22Rv1 (cell line): Measurements from ENCODE around the gene SS18.

Experiments
- H3K27ac ChIP-seq: fragments of 450-650 bp; 2 replicates; pipeline ENCODE4 v1.5.1; 2017
- ZFX ChIP-seq: fragments of 450-650 bp; IDR thresholded peaks from 2 replicates; pipeline ENCODE4 v1.6.1; 2017; ENCODE audit warnings: antibody characterized with exemption, borderline replicate concordance
- TF ChIP-seq, protein P1 (sequence below): fragments of 450-650 bp; IDR thresholded peaks from 2 replicates; pipeline ENCODE4 v1.5.1; 2017; ENCODE audit warnings: mild to moderate bottlenecking

The SS18 gene

DNA sequence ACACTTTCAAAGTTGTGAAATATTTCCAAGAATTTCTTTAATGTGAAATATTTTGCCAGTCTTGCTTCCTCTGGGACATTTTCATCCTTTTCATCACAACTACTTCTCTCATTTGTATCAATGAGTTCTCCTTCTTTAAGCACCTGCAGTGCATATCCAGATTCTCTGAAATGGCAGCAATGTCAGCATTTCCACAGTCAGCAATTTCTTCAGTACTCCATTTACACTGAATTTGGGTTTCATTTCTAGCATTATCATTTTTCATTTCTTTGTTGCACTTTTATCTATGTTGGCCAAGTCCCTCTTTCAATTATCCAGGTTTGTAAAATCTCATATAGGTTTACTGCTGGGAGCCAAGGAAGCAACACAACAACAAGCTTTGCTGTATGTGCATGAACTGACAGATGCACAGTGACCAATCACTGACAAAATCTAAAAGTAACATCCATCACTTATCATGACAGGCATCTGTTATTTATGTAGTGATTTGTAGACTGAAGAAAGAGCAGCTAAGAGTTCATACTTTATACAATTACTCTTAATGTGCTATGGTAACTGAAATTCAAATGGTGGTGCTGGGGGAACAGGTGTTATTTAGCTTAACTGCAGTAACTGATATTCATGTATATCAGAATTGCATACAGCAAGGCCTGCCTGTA, 43.9 kb downstream of the SS18 start:
- H3K27ac ChIP-seq, result no peak overlapping the region
- no peak for TF ChIP-seq ZFX
- TF ChIP-seq, protein P1, sequence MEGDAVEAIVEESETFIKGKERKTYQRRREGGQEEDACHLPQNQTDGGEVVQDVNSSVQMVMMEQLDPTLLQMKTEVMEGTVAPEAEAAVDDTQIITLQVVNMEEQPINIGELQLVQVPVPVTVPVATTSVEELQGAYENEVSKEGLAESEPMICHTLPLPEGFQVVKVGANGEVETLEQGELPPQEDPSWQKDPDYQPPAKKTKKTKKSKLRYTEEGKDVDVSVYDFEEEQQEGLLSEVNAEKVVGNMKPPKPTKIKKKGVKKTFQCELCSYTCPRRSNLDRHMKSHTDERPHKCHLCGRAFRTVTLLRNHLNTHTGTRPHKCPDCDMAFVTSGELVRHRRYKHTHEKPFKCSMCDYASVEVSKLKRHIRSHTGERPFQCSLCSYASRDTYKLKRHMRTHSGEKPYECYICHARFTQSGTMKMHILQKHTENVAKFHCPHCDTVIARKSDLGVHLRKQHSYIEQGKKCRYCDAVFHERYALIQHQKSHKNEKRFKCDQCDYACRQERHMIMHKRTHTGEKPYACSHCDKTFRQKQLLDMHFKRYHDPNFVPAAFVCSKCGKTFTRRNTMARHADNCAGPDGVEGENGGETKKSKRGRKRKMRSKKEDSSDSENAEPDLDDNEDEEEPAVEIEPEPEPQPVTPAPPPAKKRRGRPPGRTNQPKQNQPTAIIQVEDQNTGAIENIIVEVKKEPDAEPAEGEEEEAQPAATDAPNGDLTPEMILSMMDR, result no peak

DNA sequence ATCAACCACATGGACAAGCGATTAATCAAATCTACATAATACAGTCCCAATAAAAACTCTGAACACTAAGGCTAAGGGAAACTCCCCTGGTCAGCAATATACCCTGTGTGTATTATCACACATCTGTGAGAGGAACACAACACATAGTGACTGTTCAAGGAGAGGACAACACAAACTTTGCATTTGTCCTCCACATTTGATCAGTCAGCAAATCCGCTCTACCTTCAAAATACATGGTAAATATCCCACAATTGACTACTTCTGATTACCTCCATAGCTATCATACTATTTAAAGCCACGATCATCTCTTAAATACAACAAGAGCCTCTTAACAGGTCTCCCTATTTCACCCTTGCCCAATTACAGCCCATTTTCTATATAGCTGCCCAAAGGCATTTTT, 45.6 kb downstream of the SS18 start:
- TF ChIP-seq, protein P1, result no peak
- TF ChIP-seq ZFX, result no peak
- H3K27ac ChIP-seq, result no peak overlapping the region

GRCh38 chr18:26040051-26040656, 50.3 kb downstream of the SS18 start:
- H3K27ac ChIP-seq, result no peak overlapping the region
- TF ChIP-seq, protein P1, result no peak
- no peak for TF ChIP-seq ZFX

DNA sequence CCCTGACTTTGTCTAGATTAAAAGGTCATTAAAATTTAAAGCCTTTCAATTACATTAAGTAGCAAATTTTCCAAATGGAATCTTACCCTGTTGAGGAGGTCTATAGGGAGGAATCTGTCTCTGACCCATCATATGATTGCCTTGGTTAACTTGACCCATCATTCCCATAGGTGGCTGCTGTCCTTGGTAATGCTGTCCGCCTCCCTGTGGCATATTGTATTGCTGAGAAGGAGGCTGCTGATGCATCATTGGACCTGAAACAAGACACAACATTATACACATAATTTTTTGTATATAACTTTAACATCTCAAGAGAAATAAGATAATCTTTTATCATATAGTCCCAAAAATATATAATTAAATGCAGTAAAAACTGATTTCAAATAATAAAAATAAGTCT, 51.2 kb downstream of the SS18 start:
- H3K27ac ChIP-seq, result no peak overlapping the region
- TF ChIP-seq, protein P1, result no peak
- TF ChIP-seq ZFX, result no peak

DNA sequence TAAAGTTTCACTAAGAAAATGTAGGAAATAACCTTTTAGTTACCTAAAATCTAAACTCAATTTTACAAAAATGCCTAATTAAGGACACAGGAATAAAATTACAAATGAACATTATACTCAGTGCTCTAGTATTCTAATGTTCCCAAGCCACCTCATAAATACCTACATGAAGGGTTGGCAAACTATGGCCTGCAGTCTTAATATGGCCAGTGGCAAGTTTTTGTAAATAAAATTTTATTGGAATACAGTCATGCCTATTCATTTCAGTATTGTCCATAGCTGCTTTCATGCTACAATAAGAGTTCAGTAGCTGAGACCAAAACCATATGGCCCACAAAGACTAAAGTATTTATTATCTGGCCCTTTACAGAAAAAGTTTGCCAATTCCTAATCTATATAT, 53.8 kb downstream of the SS18 start:
- H3K27ac ChIP-seq, result no peak overlapping the region
- TF ChIP-seq, protein P1, result no peak
- TF ChIP-seq ZFX, result no peak

DNA sequence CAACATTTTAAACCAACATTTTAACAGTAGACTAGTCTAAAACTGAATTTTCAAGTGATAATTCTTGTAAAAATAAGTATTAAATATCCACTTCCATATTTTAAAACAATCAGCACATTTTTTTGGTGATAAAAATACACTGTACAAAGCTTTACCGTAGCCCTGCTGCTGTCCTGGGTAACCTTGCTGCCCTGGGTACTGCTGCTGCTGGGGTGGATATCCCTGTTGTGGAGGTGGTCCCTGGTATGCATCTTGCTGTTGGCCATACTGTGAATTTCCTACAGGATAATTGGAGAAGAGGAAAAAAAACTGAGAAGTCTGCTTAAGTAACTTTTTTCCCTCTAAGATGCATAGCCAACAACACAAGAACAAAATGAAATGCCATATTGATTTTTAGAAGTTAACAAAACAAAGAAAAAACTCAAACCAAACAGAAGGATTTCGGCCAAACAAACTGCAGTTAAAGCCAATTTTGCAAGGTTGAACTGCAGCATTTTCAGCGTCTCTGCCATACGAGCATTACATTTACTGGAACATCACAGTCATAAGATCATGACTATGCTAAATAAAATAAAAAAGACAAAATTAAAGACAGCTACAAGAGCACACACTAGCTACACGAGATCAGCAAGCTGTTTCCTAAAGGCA, 55.4 kb downstream of the SS18 start:
- TF ChIP-seq ZFX, result no peak
- TF ChIP-seq, protein P1, result no peak
- no peak overlapping the region for H3K27ac ChIP-seq

DNA sequence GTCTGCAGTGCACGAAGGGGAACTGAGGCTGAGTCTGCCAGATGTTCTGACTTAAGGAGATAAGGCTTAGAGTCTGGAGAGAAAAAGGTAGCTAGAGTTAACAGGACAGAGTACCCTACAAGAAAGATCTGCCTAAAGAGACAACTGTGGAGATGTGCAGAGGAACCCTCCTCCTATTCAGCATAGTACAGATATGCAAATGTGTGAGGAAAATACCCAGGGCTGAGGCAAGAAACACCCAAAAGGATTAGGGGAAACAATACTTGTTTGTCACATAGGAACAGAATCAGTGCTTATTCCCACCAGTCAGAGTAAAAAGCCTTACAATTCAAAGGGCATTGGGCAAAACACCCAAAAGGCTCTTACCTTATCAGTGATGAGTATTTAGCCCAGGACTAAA, 67.8 kb downstream of the SS18 start:
- no peak overlapping the region for H3K27ac ChIP-seq
- TF ChIP-seq, protein P1, result no peak
- no peak for TF ChIP-seq ZFX
